Measurements from ENCODE around the gene CDC34. TPM values are rescaled to one million over a fixed set of nuclear protein-coding genes. Genes with fewer than 3 reads are reported as not detected.
A peak's percentile ranks its signal among the peaks of the same experiment; 100 is the strongest.

The CDC34 gene
- total and polyA plus RNA-seq, 5 donors from 2014 or later, result 32.2 to 39.2 (median 36.9) TPM

DNA sequence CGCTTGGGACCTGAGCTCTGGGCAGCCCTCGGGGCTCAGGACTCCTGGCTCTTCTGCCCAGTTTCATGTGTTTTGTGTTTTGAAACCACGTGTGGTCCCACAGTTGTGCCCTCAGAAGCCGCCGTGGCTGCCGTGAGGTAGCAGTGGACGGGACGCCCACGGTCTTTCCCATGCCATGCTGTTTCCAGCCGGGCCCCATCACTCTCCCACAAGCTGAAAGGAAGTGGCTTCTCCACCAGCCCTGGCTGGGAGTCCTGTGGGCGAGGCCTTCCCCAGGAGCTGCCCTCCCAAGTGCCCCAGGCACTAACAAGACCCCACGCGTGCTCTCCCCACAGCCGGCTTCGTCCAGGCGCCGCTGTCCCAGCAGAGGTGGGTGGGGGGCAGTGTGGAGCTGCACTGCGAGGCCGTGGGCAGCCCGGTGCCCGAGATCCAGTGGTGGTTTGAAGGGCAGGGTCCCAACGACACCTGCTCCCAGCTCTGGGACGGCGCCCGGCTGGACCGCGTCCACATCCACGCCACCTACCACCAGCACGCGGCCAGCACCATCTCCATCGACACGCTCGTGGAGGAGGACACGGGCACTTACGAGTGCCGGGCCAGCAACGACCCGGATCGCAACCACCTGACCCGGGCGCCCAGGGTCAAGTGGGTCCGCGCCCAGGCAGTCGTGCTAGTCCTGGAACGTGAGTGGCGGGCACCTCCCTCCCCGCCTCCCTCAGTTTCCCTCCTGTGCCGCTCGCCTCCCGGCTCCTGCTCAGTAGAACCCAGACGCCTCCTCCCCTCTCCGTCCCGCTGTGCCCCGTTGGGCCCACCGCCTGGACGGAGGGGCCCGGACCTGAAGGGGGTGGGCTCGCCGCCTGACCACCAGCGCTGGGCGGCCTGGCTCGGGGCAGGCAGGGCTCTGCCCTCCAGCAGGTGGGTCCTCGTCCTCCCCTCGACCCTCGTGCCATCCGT, 46.2 kb downstream of the CDC34 start:
- Mint-ChIP-seq H3K4me3 (peak overlapping the region in 1 of 4 donors; percentile 41), H3K9me3 (no peaks in the 10 kb centered on the region), H3K36me3 (no peaks in the 10 kb centered on the region), H3K27me3 (no peaks in the 10 kb centered on the region), H3K4me1 (peaks cover 0 to 36% (median 9%) of the 10 kb centered on the region in 4 donors), H3K27ac (peak overlapping the region in 1 of 3 donors; percentile 62)
- no peak overlapping the region for H3K27ac ChIP-seq (ENCODE audit: insufficient read depth, low read length, poor library complexity, severe bottlenecking)
- H3K4me1 ChIP-seq (ENCODE audit: control insufficient read depth, insufficient read depth, low read length, poor library complexity, severe bottlenecking), result peaks cover 31% of the 10 kb centered on the region
- no peaks in the 10 kb centered on the region for H3K27me3 ChIP-seq (ENCODE audit: control insufficient read depth, insufficient read depth, low read length)
- H3K36me3 ChIP-seq (ENCODE audit: control insufficient read depth, insufficient read depth, low read length), result peaks cover 11% of the 10 kb centered on the region
- ATAC-seq (ENCODE audit: low read depth in 2 of 2) (no peak), DNase-seq (no peak)
- no peak overlapping the region for H3K4me3 ChIP-seq (ENCODE audit: low read depth, low read length)
- H3K9me3 ChIP-seq (ENCODE audit: control insufficient read depth in 2 of 2, low read length in 2 of 2), result no peaks in the 10 kb centered on the region

GRCh38 chr19:579111-579841, 47.7 kb downstream of the CDC34 start:
- Histone ChIP-seq H3K27me3 (ENCODE audit: control insufficient read depth, insufficient read depth, low read length) (no peaks in the 10 kb centered on the region), H3K9me3 (ENCODE audit: control insufficient read depth in 2 of 2, low read length in 2 of 2) (no peaks in the 10 kb centered on the region), H3K36me3 (ENCODE audit: control insufficient read depth, insufficient read depth, low read length) (peaks cover 15% of the 10 kb centered on the region), H3K4me1 (ENCODE audit: control insufficient read depth, insufficient read depth, low read length, poor library complexity, severe bottlenecking) (peaks cover 20% of the 10 kb centered on the region), H3K27ac (ENCODE audit: insufficient read depth, low read length, poor library complexity, severe bottlenecking) (no peak overlapping the region), H3K4me3 (ENCODE audit: low read depth, low read length) (no peak overlapping the region)
- H3K9me3 Mint-ChIP-seq, result no peaks in the 10 kb centered on the region
- H3K27me3 Mint-ChIP-seq, result no peaks in the 10 kb centered on the region
- ATAC-seq (ENCODE audit: low read depth in 2 of 2) (no peak), DNase-seq (no peak)
- peaks cover 0 to 27% (median 6%) of the 10 kb centered on the region in 4 donors for H3K4me1 Mint-ChIP-seq
- H3K27ac Mint-ChIP-seq, result no peak overlapping the region
- H3K36me3 Mint-ChIP-seq, result no peaks in the 10 kb centered on the region
- peak overlapping the region in 1 of 4 donors; percentile 41 for H3K4me3 Mint-ChIP-seq

DNA sequence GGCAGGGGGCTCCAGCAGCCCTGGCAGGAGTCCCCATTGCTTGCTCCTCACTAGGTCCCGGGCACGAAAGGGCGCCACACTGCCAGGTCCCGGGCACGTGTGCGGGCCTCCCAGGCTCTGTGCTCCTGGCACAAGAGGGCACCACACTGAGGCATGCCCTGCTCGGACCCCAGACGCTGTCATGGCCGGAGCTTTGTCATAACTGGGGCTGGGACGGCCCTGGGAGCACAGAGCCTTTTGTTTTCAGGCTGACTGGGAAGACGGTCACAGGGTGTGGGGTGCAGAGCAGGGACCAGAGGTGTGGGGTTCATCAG, 48.2 kb downstream of the CDC34 start:
- Histone ChIP-seq H3K36me3 (ENCODE audit: control insufficient read depth, insufficient read depth, low read length) (peaks cover 15% of the 10 kb centered on the region), H3K9me3 (ENCODE audit: control insufficient read depth in 2 of 2, low read length in 2 of 2) (no peaks in the 10 kb centered on the region), H3K27ac (ENCODE audit: insufficient read depth, low read length, poor library complexity, severe bottlenecking) (no peak overlapping the region), H3K4me3 (ENCODE audit: low read depth, low read length) (no peak overlapping the region), H3K4me1 (ENCODE audit: control insufficient read depth, insufficient read depth, low read length, poor library complexity, severe bottlenecking) (peaks cover 16% of the 10 kb centered on the region), H3K27me3 (ENCODE audit: control insufficient read depth, insufficient read depth, low read length) (no peaks in the 10 kb centered on the region)
- ATAC-seq (ENCODE audit: low read depth in 2 of 2), result no peak
- H3K36me3 Mint-ChIP-seq, result no peaks in the 10 kb centered on the region
- DNase-seq, result no peak
- H3K4me1 Mint-ChIP-seq, result peaks cover 0 to 22% (median 3%) of the 10 kb centered on the region in 4 donors
- no peak overlapping the region for H3K4me3 Mint-ChIP-seq
- H3K27ac Mint-ChIP-seq, result peak overlapping the region in 1 of 3 donors; percentile 20
- H3K9me3 Mint-ChIP-seq, result no peaks in the 10 kb centered on the region
- no peaks in the 10 kb centered on the region for H3K27me3 Mint-ChIP-seq

DNA sequence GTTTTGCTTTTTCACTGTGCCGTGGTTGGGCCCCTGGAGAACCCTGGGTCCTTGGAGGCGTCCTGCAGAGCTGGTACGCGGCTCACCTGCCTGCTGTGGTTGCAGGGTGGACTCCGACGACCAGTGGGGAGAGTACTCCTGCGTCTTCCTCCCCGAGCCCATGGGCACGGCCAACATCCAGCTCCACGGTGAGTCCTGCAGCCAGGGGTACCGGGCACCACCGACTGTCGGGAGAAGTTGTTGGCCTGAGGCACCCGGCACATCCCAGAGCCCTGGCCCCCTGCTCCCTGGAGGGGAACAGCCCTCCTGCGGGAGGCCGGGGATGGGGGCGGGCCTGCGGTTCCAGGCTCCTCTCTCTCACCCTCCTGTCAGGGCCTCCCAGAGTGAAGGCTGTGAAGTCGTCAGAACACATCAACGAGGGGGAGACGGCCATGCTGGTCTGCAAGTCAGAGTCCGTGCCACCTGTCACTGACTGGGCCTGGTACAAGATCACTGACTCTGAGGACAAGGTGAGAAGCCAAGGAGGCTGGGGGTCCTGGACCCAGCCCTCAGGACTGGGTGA, 48.8 kb downstream of the CDC34 start:
- Mint-ChIP-seq H3K4me3 (no peak overlapping the region), H3K36me3 (no peaks in the 10 kb centered on the region), H3K27me3 (no peaks in the 10 kb centered on the region), H3K4me1 (peaks cover 0 to 19% (median 0%) of the 10 kb centered on the region in 4 donors), H3K9me3 (no peaks in the 10 kb centered on the region), H3K27ac (no peak overlapping the region)
- DNase-seq, result no peak
- ATAC-seq (ENCODE audit: low read depth in 2 of 2), result no peak
- peaks cover 15% of the 10 kb centered on the region for H3K36me3 ChIP-seq (ENCODE audit: control insufficient read depth, insufficient read depth, low read length)
- no peaks in the 10 kb centered on the region for H3K9me3 ChIP-seq (ENCODE audit: control insufficient read depth in 2 of 2, low read length in 2 of 2)
- H3K27ac ChIP-seq (ENCODE audit: insufficient read depth, low read length, poor library complexity, severe bottlenecking), result no peak overlapping the region
- peaks cover 11% of the 10 kb centered on the region for H3K4me1 ChIP-seq (ENCODE audit: control insufficient read depth, insufficient read depth, low read length, poor library complexity, severe bottlenecking)
- H3K27me3 ChIP-seq (ENCODE audit: control insufficient read depth, insufficient read depth, low read length), result no peaks in the 10 kb centered on the region
- no peak overlapping the region for H3K4me3 ChIP-seq (ENCODE audit: low read depth, low read length)

DNA sequence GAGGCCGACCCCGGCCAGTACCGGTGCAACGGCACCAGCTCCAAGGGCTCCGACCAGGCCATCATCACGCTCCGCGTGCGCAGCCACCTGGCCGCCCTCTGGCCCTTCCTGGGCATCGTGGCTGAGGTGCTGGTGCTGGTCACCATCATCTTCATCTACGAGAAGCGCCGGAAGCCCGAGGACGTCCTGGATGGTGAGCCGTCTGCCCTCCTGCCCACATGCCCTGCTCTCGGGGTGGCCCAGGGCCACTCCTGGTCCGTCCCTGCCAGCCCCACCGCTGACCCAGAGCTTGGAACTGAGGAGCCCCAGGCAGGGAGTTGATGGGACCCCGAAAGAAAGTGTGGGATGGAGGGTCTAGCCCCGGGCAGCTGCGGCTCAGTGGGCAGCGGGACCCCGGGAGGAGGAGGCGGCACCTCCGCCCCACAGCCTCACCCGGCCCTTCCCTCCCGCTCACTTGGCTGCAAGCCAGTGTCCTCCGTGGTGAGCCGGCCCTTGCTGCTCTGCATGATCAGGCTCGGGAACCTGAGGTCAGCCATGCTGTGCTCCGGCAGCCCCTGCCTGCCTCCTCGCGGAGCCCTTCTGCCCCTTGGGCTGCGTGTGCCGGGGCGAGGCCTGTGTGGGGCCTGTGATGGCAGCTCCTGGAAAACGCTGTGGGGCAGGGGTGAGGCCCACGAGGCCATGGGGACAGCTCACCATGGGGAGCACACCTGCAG, 50.0 kb downstream of the CDC34 start:
- H3K27me3 ChIP-seq (ENCODE audit: control insufficient read depth, insufficient read depth, low read length), result no peaks in the 10 kb centered on the region
- H3K4me1 ChIP-seq (ENCODE audit: control insufficient read depth, insufficient read depth, low read length, poor library complexity, severe bottlenecking), result peaks cover 3% of the 10 kb centered on the region
- no peak overlapping the region for H3K27ac Mint-ChIP-seq
- H3K27ac ChIP-seq (ENCODE audit: insufficient read depth, low read length, poor library complexity, severe bottlenecking), result no peak overlapping the region
- H3K9me3 Mint-ChIP-seq, result no peaks in the 10 kb centered on the region
- H3K27me3 Mint-ChIP-seq, result peaks cover 7% of the 10 kb centered on the region
- H3K36me3 ChIP-seq (ENCODE audit: control insufficient read depth, insufficient read depth, low read length), result peaks cover 15% of the 10 kb centered on the region
- H3K4me3 ChIP-seq (ENCODE audit: low read depth, low read length), result no peak overlapping the region
- peaks cover 0 to 13% (median 0%) of the 10 kb centered on the region in 4 donors for H3K4me1 Mint-ChIP-seq
- H3K4me3 Mint-ChIP-seq, result no peak overlapping the region
- H3K36me3 Mint-ChIP-seq, result no peaks in the 10 kb centered on the region
- no peak for ATAC-seq (ENCODE audit: low read depth in 2 of 2)
- no peak for DNase-seq
- no peaks in the 10 kb centered on the region for H3K9me3 ChIP-seq (ENCODE audit: control insufficient read depth in 2 of 2, low read length in 2 of 2)

- peaks cover 0 to 6% (median 0%) of the 10 kb centered on the region in 4 donors for H3K4me1 Mint-ChIP-seq
- ATAC-seq (ENCODE audit: low read depth in 2 of 2) (no peak), DNase-seq (no peak)
- peaks cover 17% of the 10 kb centered on the region for H3K27me3 Mint-ChIP-seq
- H3K4me3 Mint-ChIP-seq, result no peak overlapping the region
- H3K9me3 Mint-ChIP-seq, result no peaks in the 10 kb centered on the region
- Histone ChIP-seq H3K27me3 (ENCODE audit: control insufficient read depth, insufficient read depth, low read length) (no peaks in the 10 kb centered on the region), H3K4me3 (ENCODE audit: low read depth, low read length) (no peak overlapping the region), H3K9me3 (ENCODE audit: control insufficient read depth in 2 of 2, low read length in 2 of 2) (no peaks in the 10 kb centered on the region), H3K27ac (ENCODE audit: insufficient read depth, low read length, poor library complexity, severe bottlenecking) (no peak overlapping the region), H3K4me1 (ENCODE audit: control insufficient read depth, insufficient read depth, low read length, poor library complexity, severe bottlenecking) (peaks cover 3% of the 10 kb centered on the region), H3K36me3 (ENCODE audit: control insufficient read depth, insufficient read depth, low read length) (peaks cover 15% of the 10 kb centered on the region)
- H3K27ac Mint-ChIP-seq, result no peak overlapping the region
- H3K36me3 Mint-ChIP-seq, result no peaks in the 10 kb centered on the region
These were observed 51.1 kb downstream of the CDC34 start for GRCh38 chr19:582497-583197.

Measured in CD4-positive, CD25-positive, alpha-beta regulatory T cell (primary cell).